IPS-18a (cell line): ENCODE data around the gene ATP2B2.

Source experiments
- H3K27ac ChIP-seq: one replicate; pipeline ENCODE4 v1.5.1; 2013; ENCODE audit warnings: low read length
- H3K27me3 ChIP-seq: one replicate; pipeline ENCODE4 v1.6.1; 2013; ENCODE audit warnings: mild to moderate bottlenecking, low read length; ENCODE audit not compliant: control insufficient read depth, insufficient read depth
- H3K36me3 ChIP-seq: one replicate; pipeline ENCODE4 v1.6.1; 2013; ENCODE audit warnings: low read depth, low read length; ENCODE audit not compliant: control insufficient read depth
- H3K4me1 ChIP-seq: one replicate; pipeline ENCODE4 v1.6.1; 2013; ENCODE audit warnings: low read depth, low read length; ENCODE audit not compliant: control insufficient read depth
- H3K4me3 ChIP-seq: one replicate; pipeline ENCODE4 v1.5.1; 2013; ENCODE audit warnings: low read length
- H3K9ac ChIP-seq: one replicate; pipeline ENCODE4 v1.6.1; 2013; ENCODE audit warnings: mild to moderate bottlenecking, low read length, moderate library complexity
- H3K9me3 ChIP-seq: one replicate; pipeline ENCODE4 v1.6.1; 2013; ENCODE audit warnings: low read depth, low read length; ENCODE audit not compliant: control insufficient read depth

The ATP2B2 gene

GRCh38 chr3:10312861-10313260 lies 192.5 kb downstream of the ATP2B2 start:
- Histone ChIP-seq H3K36me3 (peaks cover 55% of the 10 kb centered on the region), H3K4me1 (no peaks in the 10 kb centered on the region), H3K4me3 (no peak overlapping the region), H3K27ac (no peak overlapping the region), H3K27me3 (no peaks in the 10 kb centered on the region), H3K9me3 (no peaks in the 10 kb centered on the region), H3K9ac (no peak overlapping the region)

- Histone ChIP-seq H3K9ac (no peak overlapping the region), H3K4me3 (no peak overlapping the region), H3K9me3 (no peaks in the 10 kb centered on the region), H3K27me3 (no peaks in the 10 kb centered on the region), H3K4me1 (no peaks in the 10 kb centered on the region), H3K36me3 (peaks cover 53% of the 10 kb centered on the region), H3K27ac (no peak overlapping the region)
Measured at GRCh38 chr3:10312391-10312790, 193.0 kb downstream of the ATP2B2 start.

- H3K9ac ChIP-seq, result no peak overlapping the region
- peaks cover 53% of the 10 kb centered on the region for H3K36me3 ChIP-seq
- no peaks in the 10 kb centered on the region for H3K4me1 ChIP-seq
- H3K27ac ChIP-seq, result no peak overlapping the region
- H3K9me3 ChIP-seq, result no peaks in the 10 kb centered on the region
- no peaks in the 10 kb centered on the region for H3K27me3 ChIP-seq
- no peak overlapping the region for H3K4me3 ChIP-seq
Measured at GRCh38 chr3:10311710-10312109, 193.7 kb downstream of the ATP2B2 start.

- Histone ChIP-seq H3K27me3 (no peaks in the 10 kb centered on the region), H3K4me3 (no peak overlapping the region), H3K9me3 (no peaks in the 10 kb centered on the region), H3K4me1 (no peaks in the 10 kb centered on the region), H3K36me3 (peaks cover 45% of the 10 kb centered on the region), H3K27ac (no peak overlapping the region), H3K9ac (no peak overlapping the region)
Measured at GRCh38 chr3:10310578-10310977, 194.8 kb downstream of the ATP2B2 start.

DNA sequence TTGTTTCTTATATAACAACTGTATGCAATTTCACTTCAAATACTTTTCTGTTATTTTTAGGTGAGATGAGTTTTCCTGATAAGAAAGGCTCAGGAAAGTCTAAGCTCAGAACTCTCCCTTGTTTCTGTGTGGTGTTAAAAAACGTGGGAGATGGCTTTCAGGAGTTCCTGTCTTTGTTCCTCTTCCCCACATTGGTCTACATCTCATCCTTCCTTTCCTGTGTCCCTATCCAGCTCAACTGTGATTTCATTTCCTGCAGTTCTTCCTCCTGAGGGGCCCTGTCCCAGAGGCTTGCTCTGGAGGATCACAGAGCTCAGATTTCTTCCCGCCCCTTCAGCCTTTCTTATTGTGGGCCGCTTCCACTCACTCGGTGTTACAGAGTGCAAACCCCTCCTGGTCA lies 195.7 kb downstream of the ATP2B2 start:
- no peak overlapping the region for H3K27ac ChIP-seq
- peaks cover 48% of the 10 kb centered on the region for H3K36me3 ChIP-seq
- H3K4me1 ChIP-seq, result no peaks in the 10 kb centered on the region
- no peaks in the 10 kb centered on the region for H3K9me3 ChIP-seq
- H3K27me3 ChIP-seq, result no peaks in the 10 kb centered on the region
- H3K9ac ChIP-seq, result no peak overlapping the region
- H3K4me3 ChIP-seq, result no peak overlapping the region

DNA sequence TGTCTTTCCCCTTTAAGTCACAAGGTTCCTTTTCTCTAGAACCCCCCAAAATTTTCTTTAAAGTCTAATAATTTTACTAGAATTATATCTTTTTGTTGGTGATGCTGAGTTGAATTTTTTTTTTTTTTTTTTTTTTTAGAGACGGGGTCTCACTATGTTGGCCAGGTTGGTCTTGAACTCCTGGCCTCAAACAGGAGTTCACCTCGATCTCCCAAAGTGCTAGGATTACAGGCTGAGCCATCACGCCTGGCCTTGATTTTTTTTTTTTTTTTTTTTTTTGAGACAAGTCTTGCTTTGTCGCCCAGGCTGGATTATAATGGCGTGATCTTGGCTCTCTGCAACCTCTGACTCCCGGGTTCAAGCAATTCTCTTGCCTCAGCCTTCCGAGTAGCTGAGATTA lies 196.7 kb downstream of the ATP2B2 start:
- H3K4me1 ChIP-seq, result no peaks in the 10 kb centered on the region
- peaks cover 48% of the 10 kb centered on the region for H3K36me3 ChIP-seq
- no peaks in the 10 kb centered on the region for H3K27me3 ChIP-seq
- no peaks in the 10 kb centered on the region for H3K9me3 ChIP-seq
- no peak overlapping the region for H3K9ac ChIP-seq
- H3K27ac ChIP-seq, result no peak overlapping the region
- no peak overlapping the region for H3K4me3 ChIP-seq

- Histone ChIP-seq H3K4me1 (no peaks in the 10 kb centered on the region), H3K27me3 (no peaks in the 10 kb centered on the region), H3K9ac (no peak overlapping the region), H3K9me3 (no peaks in the 10 kb centered on the region), H3K36me3 (peaks cover 44% of the 10 kb centered on the region), H3K4me3 (no peak overlapping the region), H3K27ac (no peak overlapping the region)
Measured at GRCh38 chr3:10306156-10306555, 199.2 kb downstream of the ATP2B2 start.

GRCh38 chr3:10305331-10305902 lies 200.0 kb downstream of the ATP2B2 start:
- H3K36me3 ChIP-seq, result peaks cover 51% of the 10 kb centered on the region
- H3K27ac ChIP-seq, result no peak overlapping the region
- no peak overlapping the region for H3K9ac ChIP-seq
- no peaks in the 10 kb centered on the region for H3K4me1 ChIP-seq
- H3K27me3 ChIP-seq, result no peaks in the 10 kb centered on the region
- no peaks in the 10 kb centered on the region for H3K9me3 ChIP-seq
- no peak overlapping the region for H3K4me3 ChIP-seq

DNA sequence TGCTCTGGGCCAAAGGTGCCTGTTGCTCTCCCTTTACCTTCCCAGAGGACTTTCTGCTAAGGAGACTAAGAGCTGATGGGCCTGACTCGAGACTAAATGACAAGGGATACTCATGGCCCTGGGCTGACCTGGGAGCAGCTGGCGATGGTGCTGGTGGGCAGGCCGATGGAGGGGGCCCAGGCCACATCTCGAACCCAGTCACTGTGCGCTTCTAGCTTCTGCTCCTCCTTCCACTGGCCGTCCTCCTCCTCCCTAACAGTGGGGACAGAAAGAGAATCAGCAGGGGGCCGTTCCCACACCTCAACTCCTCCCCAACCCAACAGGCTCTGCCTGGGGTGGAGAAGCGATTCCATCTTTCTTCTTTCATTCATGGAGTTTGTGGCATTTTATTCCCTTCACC lies 200.5 kb downstream of the ATP2B2 start:
- H3K36me3 ChIP-seq, result peaks cover 55% of the 10 kb centered on the region

GRCh38 chr3:10303785-10304184 lies 201.6 kb downstream of the ATP2B2 start:
- H3K27ac ChIP-seq, result no peak overlapping the region
- H3K4me3 ChIP-seq, result no peak overlapping the region
- peaks cover 52% of the 10 kb centered on the region for H3K36me3 ChIP-seq
- no peaks in the 10 kb centered on the region for H3K4me1 ChIP-seq
- no peaks in the 10 kb centered on the region for H3K27me3 ChIP-seq
- no peaks in the 10 kb centered on the region for H3K9me3 ChIP-seq
- no peak overlapping the region for H3K9ac ChIP-seq

More for the DNA sequence above, 200.5 kb downstream of the ATP2B2 start:
- no peaks in the 10 kb centered on the region for H3K27me3 ChIP-seq
- H3K4me1 ChIP-seq, result no peaks in the 10 kb centered on the region
- no peaks in the 10 kb centered on the region for H3K9me3 ChIP-seq
- no peak overlapping the region for H3K9ac ChIP-seq
- no peak overlapping the region for H3K4me3 ChIP-seq
- H3K27ac ChIP-seq, result no peak overlapping the region

GRCh38 chr3:10303105-10303504 lies 202.3 kb downstream of the ATP2B2 start:
- no peak overlapping the region for H3K27ac ChIP-seq
- no peak overlapping the region for H3K9ac ChIP-seq
- H3K36me3 ChIP-seq, result peaks cover 52% of the 10 kb centered on the region
- H3K4me1 ChIP-seq, result no peaks in the 10 kb centered on the region
- no peaks in the 10 kb centered on the region for H3K27me3 ChIP-seq
- no peaks in the 10 kb centered on the region for H3K9me3 ChIP-seq
- H3K4me3 ChIP-seq, result no peak overlapping the region

GRCh38 chr3:10300087-10300486 lies 205.3 kb downstream of the ATP2B2 start:
- Histone ChIP-seq H3K9me3 (no peaks in the 10 kb centered on the region), H3K27ac (no peak overlapping the region), H3K9ac (no peak overlapping the region), H3K27me3 (no peaks in the 10 kb centered on the region), H3K36me3 (peaks cover 46% of the 10 kb centered on the region), H3K4me1 (no peaks in the 10 kb centered on the region), H3K4me3 (no peak overlapping the region)
